Sigmoid colon (tissue), 7 donors: Measurements from ENCODE around the gene MEF2D. TPM values are rescaled to one million over a fixed set of nuclear protein-coding genes. Genes with fewer than 3 reads are reported as not detected.

Experiments used
- DNase-seq: peaks from one replicate; pipeline ENCODE4 v3.0.0-alpha.2; 2019
- H3K27ac ChIP-seq, 4 donors: fragments of 200-600 bp; sonication (generic); one replicate each; pipeline ENCODE4 v1.5.1; 2016 to 2019; ENCODE audit warnings: mild to moderate bottlenecking in 1 of 4
- H3K27me3 ChIP-seq, 3 donors: fragments of 200-600 bp; sonication (generic); one replicate each; pipeline ENCODE4 v1.5.1; 2019; ENCODE audit warnings: mild to moderate bottlenecking in 1 of 3
- H3K36me3 ChIP-seq, 4 donors: fragments of 200-600 bp; sonication (generic); one replicate each; pipeline ENCODE4 v1.5.1; 2016 to 2019
- H3K4me1 ChIP-seq, 4 donors: fragments of 200-600 bp; sonication (generic); one replicate each; pipeline ENCODE4 v1.5.1; 2017 to 2019
- H3K4me3 ChIP-seq, 4 donors: fragments of 200-600 bp; sonication (generic); one replicate each; pipeline ENCODE4 v1.5.1; 2017 to 2019; ENCODE audit warnings: mild to moderate bottlenecking in 2 of 4, moderate library complexity in 1 of 4
- H3K9me3 ChIP-seq, 4 donors: fragments of 200-600 bp in 3 of 4; sonication (generic) in 3 of 4; one replicate each; pipeline versions ENCODE4 v1.5.1 to v1.6.1; 2013 to 2019
- EP300 ChIP-seq, 4 donors: sonication (generic); formaldehyde crosslinking; IDR thresholded peaks; one replicate each; pipeline ENCODE4 v1.6.1; 2017; ENCODE audit warnings: antibody characterized with exemption in 4 of 4
- POLR2A ChIP-seq, 2 donors: fragments of 450-650 bp; IDR thresholded peaks; one replicate each; pipeline ENCODE4 v1.6.1; 2016; ENCODE audit warnings: antibody characterized with exemption in 2 of 2, mild to moderate bottlenecking in 2 of 2, moderate library complexity in 2 of 2
- POLR2AphosphoS5 ChIP-seq, 4 donors: sonication (generic); formaldehyde crosslinking; IDR thresholded peaks; one replicate each; pipeline ENCODE4 v1.6.1; 2017; ENCODE audit warnings: antibody characterized with exemption in 4 of 4
- WGBS, 2 donors: extraction: QIAGEN DNeasy Blood & Tissue Kit; methylation state at CpG; one replicate each; pipeline ENCODE4 v1.1.7; 2013; 5-methylcytosine and 5-hydroxymethylcytosine counted together
- intact Hi-C: fragments of 100-400 bp; cut with DNase I; formaldehyde crosslinking; loops from one replicate; pipeline ENCODE4 v1.15.1; 2023
- polyA plus RNA-seq, 3 donors: library from polyadenylated mRNA; stranded (reverse); fragments of 200-250 nt; gene quantifications; one replicate each; pipeline ENCODE4 v1.2.3, GENCODE V29; 2013
- total RNA-seq, 4 donors: library from RNA; depleted of rRNA; stranded (reverse); fragments of >200 nt; gene quantifications; one replicate each; pipeline ENCODE4 v1.1.0, GENCODE V29; 2016
- TF ChIP-seq, protein P1 (sequence below), 4 experiments: fragments of 450-650 bp in 3 of 4; fragments of 200-600 bp in 1 of 4; IDR thresholded peaks; one replicate each; pipeline ENCODE4 v1.5.1; 2016 to 2019; ENCODE audit warnings: antibody characterized with exemption in 4 of 4, mild to moderate bottlenecking in 3 of 4, moderate library complexity in 2 of 4
- donor health status: healthy with polysubstance abuse.
- donor health status: Bipolar disorder and iron deficiency.
- donor health status: healthy.

MEF2D gene
- total and polyA plus RNA-seq, 7 donors: 13.2 to 61.6 (median 39.8) TPM

DNA sequence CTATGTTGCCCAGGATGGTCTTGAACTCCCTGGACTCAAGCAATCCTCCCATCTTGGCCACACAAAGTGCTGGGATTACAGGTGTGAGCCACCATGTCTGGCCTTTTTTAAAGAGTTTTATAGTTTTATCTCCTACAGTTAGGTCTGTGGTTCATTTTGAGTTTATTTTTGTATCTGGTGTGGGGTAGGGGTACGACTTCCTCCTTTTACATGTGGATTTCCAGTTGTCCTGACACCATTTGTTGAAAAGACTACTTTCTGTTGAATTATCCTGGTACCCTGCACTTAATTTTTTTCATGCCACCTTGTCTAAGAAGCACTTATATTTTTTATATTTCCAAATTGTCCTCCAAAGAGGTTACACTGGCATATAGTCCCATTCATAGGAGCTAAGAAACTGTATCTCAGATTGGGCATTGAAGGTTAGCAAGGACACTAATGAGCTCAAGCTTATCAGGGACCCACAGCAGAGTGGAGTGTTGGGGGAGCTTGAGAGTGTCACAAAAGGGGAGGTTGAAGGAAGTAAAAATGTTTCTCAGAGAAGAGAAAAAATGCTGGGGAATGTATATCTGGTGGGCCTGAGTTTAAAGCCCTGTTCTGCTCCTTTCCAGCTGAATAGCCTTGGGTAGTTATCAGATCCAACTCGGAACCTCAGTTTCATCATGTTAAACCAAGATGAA is 23.4 kb upstream of the MEF2D start:
- Histone ChIP-seq H3K4me3 (no peak overlapping the region), H3K9me3 (no peaks in the 10 kb centered on the region), H3K27ac (no peak overlapping the region), H3K27me3 (no peaks in the 10 kb centered on the region), H3K4me1 (peaks cover 0 to 5% (median 0%) of the 10 kb centered on the region in 4 donors), H3K36me3 (no peaks in the 10 kb centered on the region)
- TF ChIP-seq, protein P1, sequence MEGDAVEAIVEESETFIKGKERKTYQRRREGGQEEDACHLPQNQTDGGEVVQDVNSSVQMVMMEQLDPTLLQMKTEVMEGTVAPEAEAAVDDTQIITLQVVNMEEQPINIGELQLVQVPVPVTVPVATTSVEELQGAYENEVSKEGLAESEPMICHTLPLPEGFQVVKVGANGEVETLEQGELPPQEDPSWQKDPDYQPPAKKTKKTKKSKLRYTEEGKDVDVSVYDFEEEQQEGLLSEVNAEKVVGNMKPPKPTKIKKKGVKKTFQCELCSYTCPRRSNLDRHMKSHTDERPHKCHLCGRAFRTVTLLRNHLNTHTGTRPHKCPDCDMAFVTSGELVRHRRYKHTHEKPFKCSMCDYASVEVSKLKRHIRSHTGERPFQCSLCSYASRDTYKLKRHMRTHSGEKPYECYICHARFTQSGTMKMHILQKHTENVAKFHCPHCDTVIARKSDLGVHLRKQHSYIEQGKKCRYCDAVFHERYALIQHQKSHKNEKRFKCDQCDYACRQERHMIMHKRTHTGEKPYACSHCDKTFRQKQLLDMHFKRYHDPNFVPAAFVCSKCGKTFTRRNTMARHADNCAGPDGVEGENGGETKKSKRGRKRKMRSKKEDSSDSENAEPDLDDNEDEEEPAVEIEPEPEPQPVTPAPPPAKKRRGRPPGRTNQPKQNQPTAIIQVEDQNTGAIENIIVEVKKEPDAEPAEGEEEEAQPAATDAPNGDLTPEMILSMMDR (IDR thresholded peaks at IDR 0.05): no peak
- TF ChIP-seq POLR2AphosphoS5 (IDR thresholded peaks at IDR 0.05) (no peak), POLR2A (IDR thresholded peaks at IDR 0.05) (no peak), EP300 (IDR thresholded peaks at IDR 0.05) (no peak)
- DNase-seq: no peak
- intact Hi-C loops: no loop called here
- 61 to 92% methylated on average over 2 of the region's 2 CpGs for WGBS, 2 donors

DNA sequence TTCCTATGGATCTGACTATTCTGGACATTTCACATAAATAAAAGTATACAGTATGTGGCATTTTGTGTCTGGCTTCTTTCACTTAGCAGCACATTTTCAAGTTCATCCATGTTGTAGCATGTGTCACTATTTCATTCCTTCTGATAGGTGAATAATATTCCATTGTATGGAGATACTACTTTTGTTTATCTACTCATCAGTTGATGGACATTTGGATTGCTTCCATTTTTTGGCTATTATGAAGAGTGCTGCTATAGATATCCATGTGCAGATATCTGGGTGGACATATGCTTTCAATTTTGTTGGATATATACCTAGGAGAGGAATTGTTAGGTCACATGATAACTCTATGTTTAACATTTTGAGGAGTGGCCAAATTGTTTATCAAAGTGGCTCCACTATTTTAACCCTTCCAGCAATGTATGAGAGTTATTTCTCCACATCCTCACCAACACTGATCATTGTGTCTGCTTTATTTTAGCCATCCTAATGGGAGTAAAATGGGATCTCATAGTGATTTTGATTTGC is 21.9 kb upstream of the MEF2D start:
- TF ChIP-seq POLR2AphosphoS5 (IDR thresholded peaks at IDR 0.05): no peak
- intact Hi-C loops: no loop called here

DNA sequence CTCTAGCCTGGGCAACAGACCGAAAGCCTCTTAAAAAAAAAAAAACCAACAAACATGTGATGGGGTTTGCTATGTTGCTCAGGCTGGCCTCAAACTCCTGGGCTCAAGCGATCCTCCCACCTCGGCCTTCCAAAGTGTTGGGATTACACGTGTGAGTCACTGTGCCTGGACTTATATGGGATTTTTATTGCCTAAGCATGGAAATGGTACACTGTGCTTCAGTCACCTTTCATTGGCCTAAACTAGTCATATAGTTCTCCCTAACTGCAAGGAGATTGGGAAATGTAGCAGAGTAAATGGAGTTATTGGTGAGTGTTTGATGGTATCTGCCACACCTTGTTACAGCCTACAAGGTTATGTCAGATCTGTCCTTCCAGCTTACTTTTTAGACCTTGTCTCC is 17.2 kb upstream of the MEF2D start:
- peaks cover 0 to 11% (median 10%) of the 10 kb centered on the region in 4 donors for H3K4me1 ChIP-seq
- no peak for DNase-seq
- H3K36me3 ChIP-seq: no peaks in the 10 kb centered on the region
- 52 to 81% methylated on average over 4 of the region's 4 CpGs for WGBS, 2 donors
- H3K27me3 ChIP-seq: no peaks in the 10 kb centered on the region
- intact Hi-C loops: no loop called here
- H3K9me3 ChIP-seq: no peaks in the 10 kb centered on the region
- no peak overlapping the region for H3K27ac ChIP-seq
- no peak overlapping the region for H3K4me3 ChIP-seq
- TF ChIP-seq EP300 (IDR thresholded peaks at IDR 0.05): no peak

More for the DNA sequence above, 21.9 kb upstream of the MEF2D start:
- Histone ChIP-seq H3K4me1 (peaks cover 0 to 5% (median 0%) of the 10 kb centered on the region in 4 donors), H3K36me3 (no peaks in the 10 kb centered on the region), H3K27ac (no peak overlapping the region), H3K9me3 (no peaks in the 10 kb centered on the region), H3K27me3 (no peaks in the 10 kb centered on the region), H3K4me3 (no peak overlapping the region)
- no peak for DNase-seq

DNA sequence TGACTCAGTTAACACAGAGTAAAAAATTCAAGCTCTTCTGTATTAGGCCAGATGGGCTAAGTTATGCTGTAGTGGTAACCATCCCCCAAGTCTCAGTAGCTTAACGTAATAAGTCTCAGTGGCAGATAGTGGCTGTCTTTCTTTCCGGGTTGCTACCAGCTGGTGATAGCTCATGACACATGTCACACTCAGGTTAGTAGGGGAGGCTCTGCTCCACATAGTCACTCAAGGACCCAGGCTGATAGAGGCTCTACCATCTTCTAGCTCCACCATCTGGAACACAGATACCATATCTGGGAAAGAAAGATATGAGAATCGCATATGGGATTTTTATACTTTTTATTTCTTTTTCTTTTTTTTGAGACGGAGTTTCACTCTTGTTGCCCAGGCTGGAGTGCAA is 16.2 kb upstream of the MEF2D start:
- no peak overlapping the region for H3K27ac ChIP-seq
- WGBS, 2 donors: 93 to 96% methylated on average over 4 of the region's 4 CpGs
- no peaks in the 10 kb centered on the region for H3K36me3 ChIP-seq
- TF ChIP-seq EP300 (IDR thresholded peaks at IDR 0.05) (no peak), POLR2A (IDR thresholded peaks at IDR 0.05) (no peak), POLR2AphosphoS5 (IDR thresholded peaks at IDR 0.05) (no peak)
- TF ChIP-seq, protein P1 (IDR thresholded peaks at IDR 0.05): no peak
- intact Hi-C loops: no loop called here
- DNase-seq: no peak
- H3K4me1 ChIP-seq: peaks cover 0 to 20% (median 18%) of the 10 kb centered on the region in 4 donors
- H3K4me3 ChIP-seq: no peak overlapping the region
- H3K27me3 ChIP-seq: no peaks in the 10 kb centered on the region
- H3K9me3 ChIP-seq: no peaks in the 10 kb centered on the region

DNA sequence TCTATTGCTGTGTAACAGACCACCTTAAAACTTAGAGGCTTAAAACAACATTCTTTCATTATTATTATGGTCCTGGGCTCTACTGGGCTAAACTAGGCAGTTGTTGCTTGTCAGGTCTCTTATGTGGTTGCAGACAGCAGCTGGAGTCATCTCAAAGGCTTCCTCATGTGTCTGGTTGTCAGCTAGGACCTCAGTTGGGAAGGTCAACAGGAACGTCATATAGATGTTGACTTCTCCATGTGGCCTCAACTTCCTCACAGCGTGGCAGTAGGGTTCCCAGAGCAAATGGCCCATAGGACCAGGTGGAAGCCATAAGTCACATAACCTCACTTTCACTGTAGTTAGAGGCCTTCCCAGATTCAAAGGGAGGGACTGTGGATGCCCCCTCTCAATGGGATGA is 15.4 kb upstream of the MEF2D start:
- no peaks in the 10 kb centered on the region for H3K27me3 ChIP-seq
- no peaks in the 10 kb centered on the region for H3K9me3 ChIP-seq
- no peak overlapping the region for H3K27ac ChIP-seq
- TF ChIP-seq, protein P1 (IDR thresholded peaks at IDR 0.05): no peak
- TF ChIP-seq EP300 (IDR thresholded peaks at IDR 0.05) (no peak), POLR2AphosphoS5 (IDR thresholded peaks at IDR 0.05) (no peak), POLR2A (IDR thresholded peaks at IDR 0.05) (no peak)
- 67 to 76% methylated on average over 2 of the region's 2 CpGs for WGBS, 2 donors
- H3K4me3 ChIP-seq: no peak overlapping the region
- H3K4me1 ChIP-seq: peaks cover 0 to 29% (median 27%) of the 10 kb centered on the region in 4 donors
- intact Hi-C loops: no loop called here
- no peak for DNase-seq
- H3K36me3 ChIP-seq: no peaks in the 10 kb centered on the region
